ENCODE measurements around the gene TRIO.

Gene TRIO

GRCh38 chr5:14239404-14239803 lies 96.3 kb downstream of the TRIO start:
- no peak for TF ChIP-seq JUND (IDR thresholded peaks at IDR 0.05; ENCODE audit: low read depth)
- in situ Hi-C loops (cut with HindIII; ENCODE audit: low pct_unique_long_range_greater_than_20kb, low sequenced_read_pairs), result no loop called here

GRCh38 chr5:14239951-14240350 lies 96.8 kb downstream of the TRIO start:
- in situ Hi-C loops (cut with HindIII; ENCODE audit: low pct_unique_long_range_greater_than_20kb, low sequenced_read_pairs), result no loop called here
- no peak for DNase-seq (ENCODE audit: low read depth in 1 of 2, low spot score in 1 of 2)
- TF ChIP-seq JUND (IDR thresholded peaks at IDR 0.05; ENCODE audit: low read depth), result no peak

More at GRCh38 chr5:14239404-14239803, 96.3 kb downstream of the TRIO start:
- no peak for DNase-seq (ENCODE audit: low read depth in 1 of 2, low spot score in 1 of 2)

DNA sequence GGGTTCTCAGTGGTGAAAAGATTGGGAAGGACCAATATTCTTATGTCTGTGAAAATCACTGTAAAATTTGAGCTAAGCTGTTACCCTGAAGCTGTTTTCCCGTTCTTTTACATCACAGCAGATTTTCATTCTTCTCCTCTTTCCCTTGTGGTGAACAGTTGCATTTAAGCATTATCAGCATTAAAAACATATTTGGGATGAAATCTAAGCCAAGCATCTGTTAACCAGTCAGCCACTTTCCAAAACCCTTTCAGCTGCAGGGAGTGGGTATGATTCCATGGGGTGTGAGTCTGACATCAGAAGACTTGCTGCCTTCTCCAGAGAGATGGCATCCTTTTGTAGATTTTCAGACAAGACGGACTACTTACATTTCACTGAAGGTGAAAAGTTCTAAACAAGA lies 97.2 kb downstream of the TRIO start:
- TF ChIP-seq JUND (IDR thresholded peaks at IDR 0.05; ENCODE audit: low read depth), result no peak
- DNase-seq (ENCODE audit: low read depth in 1 of 2, low spot score in 1 of 2), result no peak
- in situ Hi-C loops (cut with HindIII; ENCODE audit: low pct_unique_long_range_greater_than_20kb, low sequenced_read_pairs), result no loop called here

- in situ Hi-C loops (cut with HindIII; ENCODE audit: low pct_unique_long_range_greater_than_20kb, low sequenced_read_pairs), result no loop called here
- TF ChIP-seq JUND (IDR thresholded peaks at IDR 0.05; ENCODE audit: low read depth), result no peak
- DNase-seq (ENCODE audit: low read depth in 1 of 2, low spot score in 1 of 2), result no peak
Observed at GRCh38 chr5:14241141-14241540, 98.0 kb downstream of the TRIO start.

DNA sequence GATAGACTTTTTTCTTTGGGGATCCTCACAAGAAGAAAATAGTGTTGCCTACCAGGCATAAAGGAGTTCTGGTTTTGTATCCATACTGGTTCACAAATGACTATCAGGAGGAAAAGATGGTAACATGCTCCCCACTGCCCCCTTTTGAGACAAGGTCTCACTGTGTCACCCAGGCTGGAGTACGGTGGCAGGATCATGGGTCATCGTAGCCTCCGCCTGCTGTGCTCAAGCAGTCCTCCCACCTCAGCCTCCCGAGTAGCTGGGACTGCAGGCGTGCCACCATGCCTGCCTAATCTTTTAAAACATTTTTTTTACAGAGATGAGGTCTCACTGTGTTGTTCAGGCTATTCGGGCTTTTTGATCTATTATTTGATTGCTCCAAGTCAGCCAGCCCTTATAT lies 99.3 kb downstream of the TRIO start:
- DNase-seq (ENCODE audit: low read depth in 1 of 2, low spot score in 1 of 2), result no peak
- in situ Hi-C loops (cut with HindIII; ENCODE audit: low pct_unique_long_range_greater_than_20kb, low sequenced_read_pairs), result no loop called here
- no peak for TF ChIP-seq JUND (IDR thresholded peaks at IDR 0.05; ENCODE audit: low read depth)

- no peak for DNase-seq (ENCODE audit: low read depth in 1 of 2, low spot score in 1 of 2)
- no peak for TF ChIP-seq JUND (IDR thresholded peaks at IDR 0.05; ENCODE audit: low read depth)
- in situ Hi-C loops (cut with HindIII; ENCODE audit: low pct_unique_long_range_greater_than_20kb, low sequenced_read_pairs), result no loop called here
Observed at GRCh38 chr5:14242871-14243383, 99.8 kb downstream of the TRIO start.

- DNase-seq (ENCODE audit: low read depth in 1 of 2, low spot score in 1 of 2), result no peak
- no peak for TF ChIP-seq JUND (IDR thresholded peaks at IDR 0.05; ENCODE audit: low read depth)
- in situ Hi-C loops (cut with HindIII; ENCODE audit: low pct_unique_long_range_greater_than_20kb, low sequenced_read_pairs), result no loop called here
Observed at GRCh38 chr5:14243766-14244165, 100.6 kb downstream of the TRIO start.

DNA sequence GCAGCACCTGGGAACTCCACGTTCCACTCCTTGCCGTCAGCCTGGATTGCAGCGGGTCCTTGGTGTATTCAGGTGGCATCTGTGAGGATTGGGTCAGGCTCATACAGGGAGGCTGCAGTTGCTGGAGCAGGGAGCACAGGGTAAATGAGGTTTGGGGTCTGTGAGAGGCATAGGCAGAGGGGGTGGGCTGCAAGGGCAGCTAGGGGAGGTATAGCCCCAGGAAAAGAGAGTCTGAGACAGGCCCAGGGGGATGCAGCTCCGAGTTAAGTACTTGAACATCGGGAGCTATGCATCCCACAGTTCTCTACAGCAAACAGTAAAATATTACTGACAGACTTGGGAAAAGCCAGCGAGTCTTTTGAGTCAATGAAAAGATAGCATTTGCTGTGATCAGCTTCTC lies 101.6 kb downstream of the TRIO start:
- no peak for TF ChIP-seq JUND (IDR thresholded peaks at IDR 0.05; ENCODE audit: low read depth)
- in situ Hi-C loops (cut with HindIII; ENCODE audit: low pct_unique_long_range_greater_than_20kb, low sequenced_read_pairs), result no loop called here
- no peak for DNase-seq (ENCODE audit: low read depth in 1 of 2, low spot score in 1 of 2)

DNA sequence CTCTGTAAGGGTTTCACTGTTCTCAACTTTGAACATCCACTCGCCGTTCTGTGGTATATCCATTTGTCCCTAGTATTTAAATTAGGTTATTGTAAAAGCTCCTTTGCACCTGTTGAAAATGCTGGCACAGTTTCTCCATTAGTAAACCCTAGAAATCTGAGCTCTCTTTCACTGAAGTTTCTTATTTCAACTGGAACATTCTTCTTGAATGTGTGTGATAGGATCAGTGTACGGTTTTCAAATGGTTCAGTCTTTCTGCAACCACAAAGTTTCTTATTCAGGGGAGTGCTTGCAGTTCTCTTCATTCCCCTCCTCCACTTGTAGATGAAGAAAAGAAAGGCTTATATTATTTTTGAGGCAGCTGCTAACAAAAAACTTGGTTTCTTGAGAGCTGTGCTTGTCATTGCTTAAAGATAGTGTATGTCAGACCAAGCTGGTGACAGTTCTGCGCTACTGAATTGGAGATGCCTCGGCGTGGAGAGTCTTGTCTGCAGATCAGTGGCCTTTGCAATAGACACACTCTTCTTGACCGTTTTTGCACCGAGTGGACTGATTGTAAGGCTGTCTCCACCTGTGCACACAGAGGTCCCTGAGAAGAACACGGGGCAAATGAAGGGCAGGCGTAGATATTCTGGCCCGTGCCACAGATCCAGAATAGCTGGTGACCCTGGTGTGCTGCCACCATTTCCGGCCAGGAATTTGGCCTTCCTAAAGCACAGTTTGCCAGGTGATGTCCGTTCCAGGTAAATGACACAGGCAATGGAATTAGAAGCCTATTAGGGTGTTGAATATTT lies 102.2 kb downstream of the TRIO start:
- TF ChIP-seq JUND (IDR thresholded peaks at IDR 0.05; ENCODE audit: low read depth), result no peak
- in situ Hi-C loops (cut with HindIII; ENCODE audit: low pct_unique_long_range_greater_than_20kb, low sequenced_read_pairs), result no loop called here
- no peak for DNase-seq (ENCODE audit: low read depth in 1 of 2, low spot score in 1 of 2)

- no peak for TF ChIP-seq JUND (IDR thresholded peaks at IDR 0.05; ENCODE audit: low read depth)
- in situ Hi-C loops (cut with HindIII; ENCODE audit: low pct_unique_long_range_greater_than_20kb, low sequenced_read_pairs), result no loop called here
- DNase-seq (ENCODE audit: low read depth in 1 of 2, low spot score in 1 of 2), result no peak
Observed at GRCh38 chr5:14246350-14247053, 103.4 kb downstream of the TRIO start.

- no peak for TF ChIP-seq JUND (IDR thresholded peaks at IDR 0.05; ENCODE audit: low read depth)
- in situ Hi-C loops (cut with HindIII; ENCODE audit: low pct_unique_long_range_greater_than_20kb, low sequenced_read_pairs), result no loop called here
- DNase-seq (ENCODE audit: low read depth in 1 of 2, low spot score in 1 of 2), result no peak
Observed at GRCh38 chr5:14247054-14247386, 103.9 kb downstream of the TRIO start.

DNA sequence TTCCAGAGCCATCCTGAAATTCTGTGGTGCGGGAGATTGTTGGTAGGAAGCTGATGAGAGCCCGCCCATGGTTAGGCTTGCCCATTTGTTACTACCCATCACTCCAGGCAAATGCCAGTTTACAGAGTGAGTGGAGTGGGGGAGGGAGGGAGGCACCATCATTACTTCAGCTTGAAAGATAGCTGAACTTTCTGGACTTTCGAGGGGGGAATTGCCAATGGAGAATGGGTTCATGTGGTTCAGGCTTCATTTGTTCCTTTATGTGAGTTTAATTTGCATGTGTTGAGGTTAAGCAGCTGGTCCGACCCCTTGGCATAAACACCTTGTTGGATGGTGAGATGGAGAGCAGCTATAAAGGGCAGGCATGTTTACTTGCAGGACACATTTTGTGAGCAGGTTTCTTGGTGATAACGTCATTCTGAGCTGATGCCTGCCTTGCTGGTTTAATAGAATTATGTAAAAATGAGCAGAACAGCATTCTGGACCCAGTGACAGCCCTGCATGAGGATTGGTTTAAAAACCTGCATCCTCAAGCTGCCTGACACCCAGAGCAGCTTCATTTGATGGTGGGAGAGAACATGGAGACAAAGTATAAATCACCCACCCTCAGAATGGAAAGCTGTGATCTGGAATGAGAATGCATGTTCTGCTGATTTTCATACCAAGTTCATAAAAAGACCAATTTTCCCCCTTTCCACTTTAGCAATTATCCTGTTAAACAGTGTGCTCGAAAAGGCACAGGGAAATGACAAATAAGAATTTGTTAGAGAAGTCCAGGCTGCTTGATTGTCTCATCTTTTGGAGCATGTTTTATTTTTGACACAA lies 106.3 kb downstream of the TRIO start:
- DNase-seq (ENCODE audit: low read depth in 1 of 2, low spot score in 1 of 2), result no peak
- in situ Hi-C loops (cut with HindIII; ENCODE audit: low pct_unique_long_range_greater_than_20kb, low sequenced_read_pairs), result no loop called here
- TF ChIP-seq JUND (IDR thresholded peaks at IDR 0.05; ENCODE audit: low read depth), result no peak

All from T47D (cell line).